ENCODE data around the gene ATP8B2. TPM values are rescaled to one million over a fixed set of nuclear protein-coding genes. Genes with fewer than 3 reads are reported as not detected.
"Not testable (repeated sequence)": the region's sequence is repeated elsewhere in the genome, so short reads cannot be mapped to it uniquely, and the experiment has no call there.

The ATP8B2 gene
- total and polyA plus RNA-seq, 10 of the 15 experiments (the other 5 are each of a cell fraction or from before 2014, with no cell fraction given) = 0.44 to 61.8 (median 15.0) TPM

GRCh38 chr1:154307670-154308270 lies 17.6 kb upstream of the ATP8B2 start:
- ChIA-PET SMC1A (ENCODE audit: uncharacterized antibody, unreplicated experiment) (interaction anchor here (1.4 kb wide), 1 partner anchor 130 kb away, joined by 3 read pairs; no protein-coding TSS in a partner anchor), CTCF (interaction anchor here (0.6 kb wide), 1 partner anchor 9 kb away, joined by 3 read pairs; no protein-coding TSS in a partner anchor), RAD21 (ENCODE audit: unreplicated experiment) (interaction anchor here (0.6 kb wide), 1 partner anchor 131 kb away, joined by 3 read pairs; no protein-coding TSS in a partner anchor), POLR2A (interaction anchor here (0.7 kb wide), 2 partner anchors 16 to 79 kb away, joined by 3 read pairs; no protein-coding TSS in a partner anchor)
- H3K27ac ChIP-seq (ENCODE audit: control insufficient read depth, insufficient read depth); H3K4me2 ChIP-seq (ENCODE audit: control insufficient read depth, insufficient read depth); BruUV-seq (replicated peaks); H4K20me1 ChIP-seq (ENCODE audit: control insufficient read depth, insufficient read depth); H3K36me3 ChIP-seq (ENCODE audit: control insufficient read depth in 2 of 2, insufficient read depth in 2 of 2, low read length in 1 of 2); H3K4me1 ChIP-seq (ENCODE audit: control insufficient read depth, insufficient read depth, low read length); in situ Hi-C loops (cut with MboI); H3K4me3 ChIP-seq; FAIRE-seq; H3K9ac ChIP-seq (ENCODE audit: control insufficient read depth, insufficient read depth, low read length); H3K27me3 ChIP-seq (replicated peaks in 1 of 2; ENCODE audit: control insufficient read depth in 2 of 2, insufficient read depth in 2 of 2, low read length in 1 of 2); ATAC-seq; DNase-seq (ENCODE audit: low read depth, low spot score); H3K79me2 ChIP-seq (ENCODE audit: control insufficient read depth, insufficient read depth, low read length); H3K9me3 ChIP-seq (replicated peaks; ENCODE audit: control insufficient read depth, insufficient read depth, low read length); intact Hi-C loops (cut with micrococcal nuclease; ENCODE audit: unreplicated experiment): not testable (repeated sequence)
- WGBS (ENCODE audit: insufficient coverage, insufficient replicate concordance, low lambda C conversion rate, missing lambda C conversion rate) = 2% methylated on average over 4 of the region's 4 CpGs
- TF ChIP-seq NFYB (IDR thresholded peaks at IDR 0.05; ENCODE audit: insufficient read depth, low read depth, low read length) = 0 out of 2 replicates have a peak, but pooled peaks have one; percentile 14
- peak overlapping the region; percentile 29 for H2AFZ ChIP-seq (ENCODE audit: control insufficient read depth, low read depth, low read length)

GRCh38 chr1:154309136-154309535 lies 16.2 kb upstream of the ATP8B2 start:
- BruUV-seq (replicated peaks); H3K27ac ChIP-seq (ENCODE audit: control insufficient read depth, insufficient read depth); SMC1A ChIA-PET (ENCODE audit: uncharacterized antibody, unreplicated experiment); ATAC-seq; FAIRE-seq; H3K9ac ChIP-seq (ENCODE audit: control insufficient read depth, insufficient read depth, low read length); CTCF ChIA-PET; H3K4me2 ChIP-seq (ENCODE audit: control insufficient read depth, insufficient read depth); H3K79me2 ChIP-seq (ENCODE audit: control insufficient read depth, insufficient read depth, low read length); H3K9me3 ChIP-seq (replicated peaks; ENCODE audit: control insufficient read depth, insufficient read depth, low read length); POLR2A ChIA-PET; DNase-seq (ENCODE audit: low read depth, low spot score); H2AFZ ChIP-seq (ENCODE audit: control insufficient read depth, low read depth, low read length); H3K4me3 ChIP-seq; intact Hi-C loops (cut with micrococcal nuclease; ENCODE audit: unreplicated experiment); H3K36me3 ChIP-seq (ENCODE audit: control insufficient read depth in 2 of 2, insufficient read depth in 2 of 2, low read length in 1 of 2); in situ Hi-C loops (cut with MboI); RAD21 ChIA-PET (ENCODE audit: unreplicated experiment); H4K20me1 ChIP-seq (ENCODE audit: control insufficient read depth, insufficient read depth); H3K27me3 ChIP-seq (replicated peaks in 1 of 2; ENCODE audit: control insufficient read depth in 2 of 2, insufficient read depth in 2 of 2, low read length in 1 of 2); H3K4me1 ChIP-seq (ENCODE audit: control insufficient read depth, insufficient read depth, low read length): not testable (repeated sequence)
- 76% methylated on average over 7 of the region's 7 CpGs for WGBS (ENCODE audit: insufficient coverage, insufficient replicate concordance, low lambda C conversion rate, missing lambda C conversion rate)

- H3K79me2 ChIP-seq (ENCODE audit: control insufficient read depth, insufficient read depth, low read length); intact Hi-C loops (cut with micrococcal nuclease; ENCODE audit: unreplicated experiment); H3K36me3 ChIP-seq (ENCODE audit: control insufficient read depth in 2 of 2, insufficient read depth in 2 of 2, low read length in 1 of 2); H3K9ac ChIP-seq (ENCODE audit: control insufficient read depth, insufficient read depth, low read length); H3K27ac ChIP-seq (ENCODE audit: control insufficient read depth, insufficient read depth); H4K20me1 ChIP-seq (ENCODE audit: control insufficient read depth, insufficient read depth); DNase-seq (ENCODE audit: low read depth, low spot score); RAD21 ChIA-PET (ENCODE audit: unreplicated experiment); BruUV-seq (replicated peaks); H3K9me3 ChIP-seq (replicated peaks; ENCODE audit: control insufficient read depth, insufficient read depth, low read length); in situ Hi-C loops (cut with MboI); H2AFZ ChIP-seq (ENCODE audit: control insufficient read depth, low read depth, low read length); H3K4me3 ChIP-seq; ATAC-seq; SMC1A ChIA-PET (ENCODE audit: uncharacterized antibody, unreplicated experiment); H3K4me1 ChIP-seq (ENCODE audit: control insufficient read depth, insufficient read depth, low read length); H3K4me2 ChIP-seq (ENCODE audit: control insufficient read depth, insufficient read depth); H3K27me3 ChIP-seq (replicated peaks in 1 of 2; ENCODE audit: control insufficient read depth in 2 of 2, insufficient read depth in 2 of 2, low read length in 1 of 2); FAIRE-seq: not testable (repeated sequence)
- POLR2A ChIA-PET = interaction anchor here (0.6 kb wide), 1 partner anchor 16 kb away, joined by 4 read pairs; no protein-coding TSS in a partner anchor
- CTCF ChIA-PET = interaction anchor here (1.4 kb wide), 1 partner anchor 13 kb away, joined by 5 read pairs; the partner anchor contains the start of gene ATP8B2
- 55% methylated on average over 13 of the region's 13 CpGs for WGBS (ENCODE audit: insufficient coverage, insufficient replicate concordance, low lambda C conversion rate, missing lambda C conversion rate)
These were observed 12.9 kb upstream of the ATP8B2 start for GRCh38 chr1:154312229-154313065.
